ENCODE measurements around the gene NUDT2.
"Not testable (repeated sequence)": the region's sequence is repeated elsewhere in the genome, so short reads cannot be mapped to it uniquely, and the experiment has no call there.

The NUDT2 gene

GRCh38 chr9:34337403-34337802 is 8.0 kb downstream of the NUDT2 start:
- DNase-seq: no peak

- DNase-seq: not testable (repeated sequence)
These were observed 8.7 kb downstream of the NUDT2 start for GRCh38 chr9:34338079-34338478.

- DNase-seq: peak in 1 of 2 experiments; percentile 35
These were observed 9.5 kb downstream of the NUDT2 start for GRCh38 chr9:34338665-34339385.

DNA sequence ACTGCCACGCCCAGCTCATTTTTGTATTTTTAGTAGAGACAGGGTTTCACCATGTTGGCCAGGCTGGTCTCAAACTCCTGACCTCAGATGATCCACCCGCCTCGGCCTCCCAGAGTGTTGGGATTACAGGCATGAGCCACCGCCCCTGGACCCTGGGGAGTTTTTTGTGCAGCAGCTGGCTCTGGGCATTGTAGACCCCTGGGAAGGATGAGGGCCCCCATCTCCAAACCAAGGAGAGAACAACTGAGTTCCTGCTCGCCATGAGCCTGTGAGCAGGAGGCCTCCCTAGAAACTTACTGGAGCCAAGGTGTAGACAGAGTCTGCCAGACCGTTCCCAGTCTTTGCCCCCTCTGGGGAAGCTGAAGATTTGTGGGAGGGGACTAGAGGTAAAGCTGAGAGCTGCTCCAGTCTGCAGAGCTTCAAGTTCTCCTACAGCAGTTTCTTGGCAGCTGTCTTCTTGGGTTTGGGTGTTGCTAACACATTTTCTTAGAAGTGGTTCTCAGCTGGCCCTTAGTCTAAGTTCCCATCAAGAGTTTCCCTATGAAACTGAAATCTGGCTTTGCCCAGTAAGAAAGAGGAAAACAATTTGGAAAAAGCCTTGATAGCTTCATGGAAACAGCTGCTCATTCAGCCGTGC is 12.4 kb downstream of the NUDT2 start:
- DNase-seq: no peak

DNA sequence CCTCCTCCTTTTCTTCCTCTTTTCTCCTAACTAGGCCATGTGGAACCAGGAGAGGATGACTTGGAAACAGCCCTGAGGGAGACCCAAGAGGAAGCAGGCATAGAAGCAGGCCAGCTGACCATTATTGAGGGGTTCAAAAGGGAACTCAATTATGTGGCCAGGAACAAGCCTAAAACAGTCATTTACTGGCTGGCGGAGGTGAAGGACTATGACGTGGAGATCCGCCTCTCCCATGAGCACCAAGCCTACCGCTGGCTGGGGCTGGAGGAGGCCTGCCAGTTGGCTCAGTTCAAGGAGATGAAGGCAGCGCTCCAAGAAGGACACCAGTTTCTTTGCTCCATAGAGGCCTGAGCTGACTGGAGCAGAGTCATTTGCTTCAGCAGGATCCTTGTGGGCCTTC is 13.7 kb downstream of the NUDT2 start:
- DNase-seq: peak in 1 of 2 experiments; percentile 62

- DNase-seq: no peak
These were observed 14.2 kb downstream of the NUDT2 start for GRCh38 chr9:34343605-34344004.

DNA sequence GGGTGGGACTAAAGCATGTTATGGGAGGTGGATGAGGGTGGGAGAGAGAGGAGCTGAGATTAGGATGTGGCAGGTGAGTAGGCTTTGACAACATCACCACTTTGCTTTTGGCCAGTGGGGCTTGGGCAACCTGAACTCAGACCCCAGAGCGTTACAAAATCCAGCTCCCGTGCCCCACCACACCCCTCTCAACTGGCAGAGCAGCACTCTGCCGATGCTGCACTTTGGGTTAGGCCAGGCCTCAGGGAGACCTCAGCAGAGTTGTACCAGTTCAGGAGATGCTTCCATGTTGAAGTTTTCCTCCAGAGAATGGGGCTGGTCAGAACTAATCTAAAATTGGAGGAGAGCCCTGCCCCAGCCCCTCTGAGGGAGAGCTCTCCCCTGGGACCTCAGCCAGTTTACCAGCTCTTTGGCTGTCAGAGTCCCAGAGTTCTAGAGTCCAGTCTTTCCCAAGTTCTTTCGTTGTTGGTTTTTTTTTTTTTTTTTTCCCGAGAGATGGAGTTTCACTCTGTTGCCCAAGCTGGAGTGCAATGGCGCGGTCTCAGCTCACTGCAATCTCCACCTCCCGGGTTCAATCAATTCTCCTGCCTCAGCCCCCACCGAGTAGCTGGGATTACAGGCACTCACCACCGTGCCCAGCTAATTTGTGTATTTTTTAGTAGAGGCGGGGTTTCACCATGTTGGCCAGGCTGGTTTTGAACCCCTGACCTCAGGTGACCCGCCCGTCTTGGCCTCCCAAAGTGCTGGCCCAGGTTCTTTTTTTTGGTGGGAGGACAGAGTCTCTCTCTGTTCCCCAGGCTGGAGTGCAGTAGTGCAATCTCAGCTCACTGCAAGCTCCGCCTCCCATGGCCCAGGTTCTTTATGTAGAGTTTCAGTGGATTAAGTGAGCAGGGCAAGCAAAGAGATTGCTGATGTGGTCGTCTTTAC is 17.8 kb downstream of the NUDT2 start:
- DNase-seq: no peak

- no peak for DNase-seq
These were observed 18.4 kb downstream of the NUDT2 start for GRCh38 chr9:34347800-34348158.

DNA sequence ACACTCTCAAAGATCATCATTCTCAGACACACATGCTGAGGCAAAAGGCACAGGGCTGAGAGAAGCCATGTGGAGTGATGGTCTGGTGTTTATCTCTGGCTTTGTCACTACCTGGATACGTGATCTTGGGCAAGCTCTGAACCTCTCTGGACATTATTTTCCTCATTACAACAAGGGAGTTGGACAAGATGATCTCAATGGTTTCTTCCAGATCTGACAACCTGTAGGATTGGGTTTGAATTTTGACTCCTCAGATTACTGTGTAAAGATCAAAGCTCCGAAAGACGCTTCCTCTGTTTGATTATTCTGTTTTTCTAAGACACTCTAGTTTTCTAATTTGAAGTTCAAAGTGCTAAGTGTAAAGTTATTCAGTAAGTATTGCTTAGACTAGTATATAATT is 20.0 kb downstream of the NUDT2 start:
- DNase-seq: no peak

DNA sequence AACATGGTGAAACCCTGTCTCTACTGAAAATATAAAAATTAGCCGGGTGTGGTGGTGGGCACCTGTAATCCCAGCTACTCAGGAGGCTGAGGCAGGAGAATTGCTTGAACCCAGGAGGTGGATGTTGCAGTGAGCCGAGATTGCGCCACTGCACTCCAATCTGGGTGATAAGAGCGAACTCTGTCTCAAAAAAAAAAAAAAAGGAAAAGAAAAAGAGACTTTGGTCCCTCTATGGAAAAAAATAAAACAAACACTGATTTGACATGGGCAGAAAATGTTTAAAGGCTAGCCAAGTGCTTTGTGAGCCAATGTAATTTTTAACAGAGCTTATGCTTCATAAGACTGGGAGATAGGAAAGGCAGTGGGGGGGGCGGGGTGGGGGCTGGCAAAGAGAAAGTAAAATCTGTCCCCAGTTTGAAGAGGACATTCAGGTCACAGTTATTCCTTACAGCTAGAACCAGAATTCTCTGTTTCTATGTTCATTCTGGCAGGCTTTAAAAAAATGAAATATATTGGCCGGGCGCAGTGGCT is 22.8 kb downstream of the NUDT2 start:
- DNase-seq: not testable (repeated sequence)

DNA sequence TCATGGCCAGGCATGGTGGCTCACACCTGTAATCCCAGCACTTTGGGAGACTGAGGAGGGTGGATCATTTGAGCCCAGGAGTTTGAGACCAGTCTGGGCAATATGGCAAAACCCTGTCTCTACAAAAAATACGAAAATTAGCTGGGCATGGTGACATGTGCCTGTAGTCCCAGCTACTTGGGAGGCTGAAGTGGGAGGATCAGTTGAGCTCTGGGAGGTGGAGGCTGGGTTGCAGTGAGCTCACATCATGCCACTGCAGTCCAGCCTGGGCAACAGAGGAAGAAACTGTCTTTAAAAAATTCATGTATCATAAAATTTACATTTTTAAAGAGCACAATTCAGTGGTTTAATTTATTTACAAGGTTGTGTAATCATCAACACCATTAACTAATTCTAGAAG is 23.6 kb downstream of the NUDT2 start:
- DNase-seq: not testable (repeated sequence)

DNA sequence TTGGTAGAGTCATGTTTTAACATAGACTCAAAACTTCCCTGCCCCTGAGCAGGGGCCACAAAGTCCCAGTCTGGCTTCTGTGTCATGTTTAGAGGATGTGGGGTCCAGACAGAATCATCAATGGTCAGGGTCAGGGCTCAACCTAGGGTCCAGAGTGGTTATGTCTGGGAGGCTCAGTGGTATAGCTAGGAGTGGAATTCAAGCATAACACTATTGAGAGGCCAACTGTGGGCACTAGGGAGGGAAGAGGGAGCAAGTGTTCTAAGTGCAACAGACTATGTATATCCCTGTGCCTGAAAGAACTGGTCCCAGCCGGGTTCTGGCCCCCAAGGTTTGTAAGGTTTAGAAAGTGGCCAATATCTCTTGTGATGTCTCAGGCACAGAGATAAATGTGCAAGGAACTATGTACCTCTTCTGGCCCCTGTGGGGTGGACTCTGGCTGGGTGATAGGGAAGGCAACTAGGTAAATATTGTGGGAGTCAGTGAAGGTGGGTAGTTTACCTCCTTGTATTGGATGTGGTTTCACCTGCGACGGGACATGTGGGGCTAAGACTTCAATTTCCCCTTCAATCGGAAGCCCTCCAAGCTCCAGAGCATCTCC is 33.3 kb downstream of the NUDT2 start:
- no peak for DNase-seq

DNA sequence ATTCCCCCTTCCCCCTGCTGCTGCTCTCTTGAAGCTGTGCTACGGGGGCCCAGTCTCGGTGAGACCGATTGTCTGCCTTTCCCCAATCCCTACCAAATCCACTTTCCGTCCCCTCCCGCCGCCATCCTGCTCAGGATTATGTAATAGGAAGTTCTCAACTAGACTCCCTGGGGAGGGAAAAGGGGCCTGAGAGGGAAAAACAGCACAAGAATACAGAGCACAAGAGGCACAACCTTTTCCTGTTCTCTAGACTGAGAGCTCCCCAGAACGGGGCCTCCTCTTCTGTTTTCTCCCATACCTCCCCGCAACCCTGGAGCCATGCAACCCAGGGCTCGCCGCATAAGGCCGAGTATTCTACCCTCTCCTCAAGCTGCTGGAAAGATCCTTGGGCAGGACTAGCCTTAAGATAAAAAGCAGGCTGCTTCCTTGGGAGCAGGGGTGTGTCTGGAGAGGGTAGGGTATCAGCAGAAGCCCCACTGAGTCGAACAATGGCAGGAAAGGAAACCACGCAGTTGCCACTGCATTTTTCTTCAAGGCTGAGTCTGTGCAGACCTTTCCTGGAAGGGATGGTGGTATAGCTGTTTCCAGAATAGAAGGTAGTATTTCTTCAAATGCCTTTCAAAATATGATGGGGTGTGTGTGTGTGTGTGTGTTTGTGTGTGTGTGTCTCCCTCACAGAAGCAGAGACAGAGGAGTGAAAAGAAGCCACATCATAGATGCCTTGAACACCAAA is 34.4 kb downstream of the NUDT2 start:
- DNase-seq: no peak

GRCh38 chr9:34365282-34365681 is 35.9 kb downstream of the NUDT2 start:
- no peak for DNase-seq

GRCh38 chr9:34366365-34366764 is 37.0 kb downstream of the NUDT2 start:
- DNase-seq: no peak

- DNase-seq: not testable (repeated sequence)
These were observed 38.5 kb downstream of the NUDT2 start for GRCh38 chr9:34367751-34368410.

DNA sequence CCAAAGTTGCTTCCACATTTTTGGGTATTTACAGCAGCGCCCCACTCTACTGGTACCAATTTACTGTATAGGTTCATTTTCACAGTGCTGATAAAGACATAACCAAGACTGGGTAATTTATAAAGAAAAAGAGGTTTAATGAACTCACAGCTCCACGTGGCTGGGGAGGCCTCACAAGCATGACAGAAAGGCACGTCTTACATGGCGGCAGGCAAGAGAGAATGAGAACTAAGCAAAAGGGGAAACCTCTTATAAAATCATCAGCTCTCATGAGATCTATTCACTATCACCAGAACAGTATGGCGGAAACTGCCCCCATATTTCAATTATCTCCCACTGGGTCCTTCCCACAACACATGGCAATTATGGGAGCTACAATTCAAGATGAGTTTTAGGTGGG is 39.4 kb downstream of the NUDT2 start:
- not testable (repeated sequence) for DNase-seq

- DNase-seq: no peak
These were observed 40.3 kb downstream of the NUDT2 start for GRCh38 chr9:34369636-34370035.

- DNase-seq: no peak
These were observed 41.1 kb downstream of the NUDT2 start for GRCh38 chr9:34370335-34370969.

DNA sequence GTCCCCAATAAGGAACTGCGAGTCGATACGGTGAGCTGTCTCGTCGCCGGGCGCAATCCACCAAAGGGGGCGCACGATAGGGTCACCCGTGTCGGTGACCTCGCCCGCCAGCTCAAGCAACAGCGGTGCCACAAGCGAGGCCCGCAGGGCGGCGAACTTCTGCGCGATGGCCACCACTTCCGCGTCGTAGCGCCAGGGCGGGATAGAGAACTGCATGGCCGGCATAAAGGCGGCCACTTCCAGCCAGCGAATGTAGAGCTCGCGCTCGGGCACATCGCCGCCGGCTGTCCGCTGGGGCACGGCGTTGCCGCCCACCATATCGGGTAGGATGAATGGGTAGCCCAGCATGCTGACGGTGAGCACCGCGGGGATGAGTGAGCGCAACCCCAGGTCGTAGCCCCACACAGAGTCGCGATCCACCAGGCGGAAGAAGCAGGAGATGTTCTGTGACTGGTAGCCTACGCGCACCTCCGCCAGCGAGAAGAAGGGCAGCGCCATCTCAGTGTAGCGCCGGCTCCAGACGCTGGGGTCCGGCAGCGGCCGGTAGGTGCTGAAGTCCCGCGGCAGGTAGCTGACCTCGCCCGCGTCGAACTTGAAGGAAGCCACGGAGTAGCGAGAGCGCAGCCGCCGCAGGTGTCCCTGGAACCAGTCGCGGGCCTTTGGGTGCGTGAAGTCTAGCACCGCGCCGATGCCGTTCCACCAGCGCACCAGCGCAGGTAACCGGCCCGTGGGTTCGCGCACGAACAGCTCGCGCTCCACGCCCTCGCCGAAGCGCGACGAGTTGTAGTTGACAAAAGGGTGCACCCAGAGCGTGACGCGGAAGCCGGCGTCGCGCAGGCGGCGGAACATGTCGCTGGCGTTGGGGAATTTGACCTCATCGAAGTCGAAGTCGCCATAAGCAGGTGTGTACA is 41.9 kb downstream of the NUDT2 start:
- DNase-seq: no peak
